Fibroblast of lung (primary cell): ENCODE data around the gene RBM23.

Source experiments
- EZH2 ChIP-seq: IDR thresholded peaks from 2 replicates; pipeline ENCODE4 v1.5.1; 2012; ENCODE audit warnings: low read length, control low read depth, mild to moderate bottlenecking; ENCODE audit errors: missing control alignments
- TF ChIP-seq, protein P1 (sequence below), 2 donors: IDR thresholded peaks in 1 of 2; conservative IDR thresholded peaks in 1 of 2; 1 replicate in 1 of 2; 2 replicates in 1 of 2; pipeline ENCODE4 v1.5.1; 2011 to 2012; ENCODE audit warnings: low read length in 2 of 2, control low read depth in 1 of 2, inconsistent platforms in 1 of 2, low read depth in 1 of 2, mild to moderate bottlenecking in 1 of 2

DNA sequence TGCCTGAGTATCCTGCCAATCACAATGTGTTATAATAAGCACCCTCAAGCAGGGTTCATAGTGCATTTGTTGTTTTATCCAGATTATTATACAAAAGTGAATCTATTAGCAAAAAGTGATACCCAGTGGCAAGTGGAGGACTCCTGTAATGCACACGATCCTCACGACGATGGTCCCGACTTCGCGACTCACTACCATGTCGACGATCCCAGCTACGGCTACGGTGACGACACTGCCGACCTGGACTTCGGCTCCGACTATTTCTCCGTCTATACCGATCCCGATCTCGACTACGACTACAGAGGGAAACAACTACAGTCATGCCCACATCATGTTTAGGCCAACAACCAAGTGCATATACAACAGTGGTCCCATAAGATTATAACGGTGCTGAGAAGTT lies 12.9 kb downstream of the RBM23 start:
- TF ChIP-seq EZH2, result no peak
- TF ChIP-seq, protein P1, sequence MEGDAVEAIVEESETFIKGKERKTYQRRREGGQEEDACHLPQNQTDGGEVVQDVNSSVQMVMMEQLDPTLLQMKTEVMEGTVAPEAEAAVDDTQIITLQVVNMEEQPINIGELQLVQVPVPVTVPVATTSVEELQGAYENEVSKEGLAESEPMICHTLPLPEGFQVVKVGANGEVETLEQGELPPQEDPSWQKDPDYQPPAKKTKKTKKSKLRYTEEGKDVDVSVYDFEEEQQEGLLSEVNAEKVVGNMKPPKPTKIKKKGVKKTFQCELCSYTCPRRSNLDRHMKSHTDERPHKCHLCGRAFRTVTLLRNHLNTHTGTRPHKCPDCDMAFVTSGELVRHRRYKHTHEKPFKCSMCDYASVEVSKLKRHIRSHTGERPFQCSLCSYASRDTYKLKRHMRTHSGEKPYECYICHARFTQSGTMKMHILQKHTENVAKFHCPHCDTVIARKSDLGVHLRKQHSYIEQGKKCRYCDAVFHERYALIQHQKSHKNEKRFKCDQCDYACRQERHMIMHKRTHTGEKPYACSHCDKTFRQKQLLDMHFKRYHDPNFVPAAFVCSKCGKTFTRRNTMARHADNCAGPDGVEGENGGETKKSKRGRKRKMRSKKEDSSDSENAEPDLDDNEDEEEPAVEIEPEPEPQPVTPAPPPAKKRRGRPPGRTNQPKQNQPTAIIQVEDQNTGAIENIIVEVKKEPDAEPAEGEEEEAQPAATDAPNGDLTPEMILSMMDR (conservative IDR thresholded peaks at IDR 0.05 in 1 of 2, IDR thresholded peaks at IDR 0.05 in 1 of 2; ENCODE audit: low read depth in 1 of 2, low read length in 2 of 2), result no peak
